HEK293 (cell line): ENCODE data around the gene HAUS5.

Source experiments
- HIC1 ChIP-seq: fragments of 450-650 bp; formaldehyde crosslinking; IDR thresholded peaks from 2 replicates; pipeline ENCODE4 v1.5.1; 2016; ENCODE audit warnings: missing biosample characterization, missing genetic modification characterization
- IKZF3 ChIP-seq: fragments of 450-650 bp; IDR thresholded peaks from 2 replicates; pipeline ENCODE4 v1.5.0; 2018; ENCODE audit warnings: missing biosample characterization, mild to moderate bottlenecking, missing genetic modification characterization, moderate library complexity
- KLF16 ChIP-seq: fragments of 450-650 bp; formaldehyde crosslinking; IDR thresholded peaks from 2 replicates; pipeline ENCODE4 v1.5.1; 2017; ENCODE audit warnings: missing biosample characterization, missing genetic modification characterization
- KLF7 ChIP-seq: fragments of 450-650 bp; formaldehyde crosslinking; IDR thresholded peaks from 2 replicates; pipeline ENCODE4 v1.5.1; 2016; ENCODE audit warnings: missing biosample characterization, missing genetic modification characterization, borderline replicate concordance
- OSR2 ChIP-seq: fragments of 450-650 bp; formaldehyde crosslinking; IDR thresholded peaks from 2 replicates; pipeline ENCODE4 v1.5.1; 2016; ENCODE audit warnings: missing biosample characterization, missing genetic modification characterization
- RBAK ChIP-seq: fragments of 450-650 bp; formaldehyde crosslinking; IDR thresholded peaks from 2 replicates; pipeline ENCODE4 v1.5.1; 2016; ENCODE audit warnings: missing biosample characterization, missing genetic modification characterization
- TCF7L2 ChIP-seq: IDR thresholded peaks from 2 replicates; pipeline ENCODE4 v1.6.1; 2011; ENCODE audit warnings: low read depth, mild to moderate bottlenecking, inconsistent platforms, low read length, moderate library complexity, borderline replicate concordance
- YY1 ChIP-seq: fragments of 450-650 bp; formaldehyde crosslinking; IDR thresholded peaks from 2 replicates; pipeline ENCODE4 v1.5.1; 2018; ENCODE audit warnings: missing biosample characterization, missing genetic modification characterization
- ZBTB44 ChIP-seq: fragments of 450-650 bp; IDR thresholded peaks from 2 replicates; pipeline ENCODE4 v1.5.1; 2018; ENCODE audit warnings: missing biosample characterization, mild to moderate bottlenecking, missing genetic modification characterization
- ZBTB48 ChIP-seq: fragments of 450-650 bp; formaldehyde crosslinking; IDR thresholded peaks from 2 replicates; pipeline ENCODE4 v1.5.1; 2016; ENCODE audit warnings: missing biosample characterization, missing genetic modification characterization
- ZBTB7A ChIP-seq: fragments of 450-650 bp; formaldehyde crosslinking; IDR thresholded peaks from 2 replicates; pipeline ENCODE4 v1.5.1; 2016; ENCODE audit warnings: low read depth, missing biosample characterization, missing genetic modification characterization
- ZBTB8A ChIP-seq: fragments of 450-650 bp; formaldehyde crosslinking; IDR thresholded peaks from 2 replicates; pipeline ENCODE4 v1.5.1; 2016; ENCODE audit warnings: missing biosample characterization, missing genetic modification characterization
- ZFHX2 ChIP-seq: fragments of 450-650 bp; formaldehyde crosslinking; conservative IDR thresholded peaks from 2 replicates; pipeline ENCODE4 v1.5.1; 2016; ENCODE audit warnings: missing biosample characterization, missing genetic modification characterization
- ZFP69B ChIP-seq: fragments of 450-650 bp; formaldehyde crosslinking; IDR thresholded peaks from 2 replicates; pipeline ENCODE4 v1.5.1; 2016; ENCODE audit warnings: missing biosample characterization, missing genetic modification characterization
- ZNF10 ChIP-seq: fragments of 450-650 bp; formaldehyde crosslinking; IDR thresholded peaks from 2 replicates; pipeline ENCODE4 v1.5.1; 2017; ENCODE audit warnings: missing biosample characterization, missing genetic modification characterization
- ZNF138 ChIP-seq: fragments of 450-650 bp; formaldehyde crosslinking; IDR thresholded peaks from 2 replicates; pipeline ENCODE4 v1.5.1; 2016; ENCODE audit warnings: missing biosample characterization, missing genetic modification characterization, borderline replicate concordance
- ZNF146 ChIP-seq: fragments of 450-650 bp; formaldehyde crosslinking; IDR thresholded peaks from 2 replicates; pipeline ENCODE4 v1.5.1; 2016; ENCODE audit warnings: missing biosample characterization, missing genetic modification characterization
- ZNF169 ChIP-seq: fragments of 450-650 bp; formaldehyde crosslinking; IDR thresholded peaks from 2 replicates; pipeline ENCODE4 v1.5.1; 2016; ENCODE audit warnings: missing biosample characterization, missing genetic modification characterization
- ZNF184 ChIP-seq: fragments of 450-650 bp; IDR thresholded peaks from 2 replicates; pipeline ENCODE4 v1.5.1; 2018; ENCODE audit warnings: missing biosample characterization, mild to moderate bottlenecking, missing genetic modification characterization
- ZNF211 ChIP-seq: fragments of 450-650 bp; formaldehyde crosslinking; IDR thresholded peaks from 2 replicates; pipeline ENCODE4 v1.5.1; 2016; ENCODE audit warnings: low read depth, missing biosample characterization, missing genetic modification characterization
- ZNF266 ChIP-seq: fragments of 450-650 bp; formaldehyde crosslinking; IDR thresholded peaks from 2 replicates; pipeline ENCODE4 v1.5.1; 2016; ENCODE audit warnings: missing biosample characterization, missing genetic modification characterization, low read depth
- ZNF324 ChIP-seq: fragments of 450-650 bp; formaldehyde crosslinking; IDR thresholded peaks from 2 replicates; pipeline ENCODE4 v1.5.1; 2016; ENCODE audit warnings: missing biosample characterization, missing genetic modification characterization
- ZNF366 ChIP-seq: fragments of 450-650 bp; formaldehyde crosslinking; conservative IDR thresholded peaks from 2 replicates; pipeline ENCODE4 v1.5.1; 2016; ENCODE audit warnings: missing biosample characterization, missing genetic modification characterization
- ZNF37A ChIP-seq: fragments of 450-650 bp; IDR thresholded peaks from 2 replicates; pipeline ENCODE4 v1.5.1; 2018; ENCODE audit warnings: missing biosample characterization, missing genetic modification characterization
- ZNF426 ChIP-seq: fragments of 450-650 bp; formaldehyde crosslinking; IDR thresholded peaks from 2 replicates; pipeline ENCODE4 v1.5.1; 2017; ENCODE audit warnings: missing biosample characterization, missing genetic modification characterization, mild to moderate bottlenecking, inconsistent platforms, moderate library complexity
- ZNF513 ChIP-seq: fragments of 450-650 bp; IDR thresholded peaks from 2 replicates; pipeline ENCODE4 v1.5.1; 2018; ENCODE audit warnings: missing biosample characterization, missing genetic modification characterization
- ZNF530 ChIP-seq: fragments of 450-650 bp; formaldehyde crosslinking; IDR thresholded peaks from 2 replicates; pipeline ENCODE4 v1.5.1; 2016; ENCODE audit warnings: low read depth, missing biosample characterization, missing genetic modification characterization
- ZNF549 ChIP-seq: fragments of 450-650 bp; IDR thresholded peaks from 2 replicates; pipeline ENCODE4 v1.5.1; 2018; ENCODE audit warnings: missing biosample characterization, missing genetic modification characterization, mild to moderate bottlenecking, inconsistent platforms, moderate library complexity
- ZNF560 ChIP-seq: fragments of 450-650 bp; formaldehyde crosslinking; IDR thresholded peaks from 2 replicates; pipeline ENCODE4 v1.5.1; 2017; ENCODE audit warnings: missing biosample characterization, missing genetic modification characterization, borderline replicate concordance
- ZNF585B ChIP-seq: fragments of 450-650 bp; formaldehyde crosslinking; IDR thresholded peaks from 2 replicates; pipeline ENCODE4 v1.5.1; 2016; ENCODE audit warnings: missing biosample characterization, missing genetic modification characterization
- ZNF624 ChIP-seq: fragments of 450-650 bp; formaldehyde crosslinking; IDR thresholded peaks from 2 replicates; pipeline ENCODE4 v1.5.1; 2017; ENCODE audit warnings: missing biosample characterization, missing genetic modification characterization
- ZNF658 ChIP-seq: fragments of 450-650 bp; formaldehyde crosslinking; IDR thresholded peaks from 2 replicates; pipeline ENCODE4; 2016; ENCODE audit warnings: missing biosample characterization, missing genetic modification characterization
- ZNF660 ChIP-seq: fragments of 450-650 bp; IDR thresholded peaks from 2 replicates; pipeline ENCODE4 v1.5.1; 2018; ENCODE audit warnings: missing biosample characterization, mild to moderate bottlenecking, missing genetic modification characterization
- ZNF677 ChIP-seq: fragments of 450-650 bp; IDR thresholded peaks from 2 replicates; pipeline ENCODE4 v1.5.0; 2018; ENCODE audit warnings: missing biosample characterization, mild to moderate bottlenecking, missing genetic modification characterization, moderate library complexity
- ZSCAN16 ChIP-seq: fragments of 450-650 bp; formaldehyde crosslinking; IDR thresholded peaks from 2 replicates; pipeline ENCODE4 v1.5.1; 2016; ENCODE audit warnings: missing biosample characterization, missing genetic modification characterization
- ZSCAN4 ChIP-seq: fragments of 450-650 bp; formaldehyde crosslinking; IDR thresholded peaks from 2 replicates; pipeline ENCODE4 v1.5.1; 2017; ENCODE audit warnings: missing biosample characterization, missing genetic modification characterization

HAUS5 gene

GRCh38 chr19:35628565-35629331 lies 16.2 kb downstream of the HAUS5 start, which contains the start of gene RBM42 (continued):
- TF ChIP-seq ZBTB44 (tag by site-specific recombination) (no peak), ZNF560 (tag by site-specific recombination) (no peak), RBAK (tag by site-specific recombination) (no peak), ZFP69B (peak; percentile 92), YY1 (tag by site-specific recombination) (peak; percentile 80), ZNF146 (tag by site-specific recombination) (peak; percentile 60), ZNF549 (tag by site-specific recombination) (no peak), ZBTB8A (tag by site-specific recombination) (peak; percentile 91), ZNF10 (tag by site-specific recombination) (no peak; the same call in none of the 2 replicates), ZFHX2 (tag by site-specific recombination) (peak; percentile 80), ZNF266 (no peak), HIC1 (tag by site-specific recombination) (no peak), ZBTB48 (peak; percentile 21; the same call in 1 of the 2 replicates), ZNF366 (tag by site-specific recombination) (no peak), OSR2 (tag by site-specific recombination) (peak; percentile 73), KLF7 (tag by site-specific recombination) (peak; percentile 97), ZNF585B (tag by site-specific recombination) (no peak), ZNF324 (peak; percentile 98), ZSCAN4 (tag by site-specific recombination) (peak; percentile 64; the same call in 1 of the 2 replicates), ZBTB7A (tag by site-specific recombination) (peak; percentile 100), ZNF677 (tag by site-specific recombination) (0 out of 2 replicates have a peak, but pooled peaks have one; percentile 5), ZNF513 (tag by site-specific recombination) (no peak), ZNF660 (tag by site-specific recombination) (peak; percentile 78), ZNF37A (tag by site-specific recombination) (no peak), ZSCAN16 (no peak), ZNF169 (tag by site-specific recombination) (no peak), ZNF184 (tag by site-specific recombination) (no peak), ZNF211 (no peak), ZNF658 (tag by site-specific recombination) (no peak), ZNF624 (tag by site-specific recombination) (no peak), KLF16 (tag by site-specific recombination) (peak; percentile 96), ZNF426 (no peak), ZNF138 (no peak), TCF7L2 (no peak), IKZF3 (peak; percentile 80), ZNF530 (tag by site-specific recombination) (no peak)
